Measurements from ENCODE around the gene LCLAT1.
"Not testable (repeated sequence)": the region's sequence is repeated elsewhere in the genome, so short reads cannot be mapped to it uniquely, and the experiment has no call there.

The LCLAT1 gene

DNA sequence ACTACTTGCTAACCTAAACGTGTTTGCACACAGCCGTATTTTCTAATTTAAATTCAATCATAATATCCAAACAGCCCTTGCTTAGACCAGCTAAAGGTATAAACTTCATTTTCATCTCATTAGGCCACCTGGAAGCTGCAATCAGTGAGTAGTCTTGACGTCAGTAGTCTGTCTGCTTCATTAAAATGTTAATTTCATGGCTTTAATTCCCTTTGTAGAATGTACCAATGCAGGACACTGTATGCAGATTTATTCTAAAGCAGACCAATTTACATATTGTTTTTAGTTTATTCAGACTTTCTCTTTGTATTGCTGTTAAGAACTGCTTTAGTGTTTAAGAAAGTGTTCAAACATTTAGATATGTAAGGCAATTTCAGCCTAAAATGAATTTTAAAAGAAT lies 158.2 kb downstream of the LCLAT1 start:
- no peak for DNase-seq

GRCh38 chr2:30608643-30609042 lies 161.6 kb downstream of the LCLAT1 start:
- DNase-seq = no peak

DNA sequence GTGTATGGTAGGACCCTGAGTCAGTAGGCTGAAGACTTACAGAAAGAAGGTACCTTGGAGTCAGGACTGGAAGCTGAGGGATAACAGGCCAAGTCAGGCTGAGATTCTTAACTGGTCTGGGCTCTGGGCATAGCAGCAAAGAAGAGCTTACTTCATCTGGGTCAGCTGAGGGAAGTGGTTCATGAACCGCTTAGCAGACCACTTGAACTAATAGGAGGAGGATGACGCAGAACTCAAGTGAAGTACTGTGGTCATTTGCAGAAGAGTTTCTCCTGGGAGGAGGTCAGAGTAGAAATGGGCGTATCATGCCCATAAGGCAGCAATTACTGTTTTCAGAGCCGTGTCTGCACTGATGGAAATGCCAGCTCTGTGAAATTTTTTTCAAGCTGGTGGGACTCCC lies 164.5 kb downstream of the LCLAT1 start:
- DNase-seq = no peak

- no peak for DNase-seq
Measured at GRCh38 chr2:30612371-30612770, 165.3 kb downstream of the LCLAT1 start.

DNA sequence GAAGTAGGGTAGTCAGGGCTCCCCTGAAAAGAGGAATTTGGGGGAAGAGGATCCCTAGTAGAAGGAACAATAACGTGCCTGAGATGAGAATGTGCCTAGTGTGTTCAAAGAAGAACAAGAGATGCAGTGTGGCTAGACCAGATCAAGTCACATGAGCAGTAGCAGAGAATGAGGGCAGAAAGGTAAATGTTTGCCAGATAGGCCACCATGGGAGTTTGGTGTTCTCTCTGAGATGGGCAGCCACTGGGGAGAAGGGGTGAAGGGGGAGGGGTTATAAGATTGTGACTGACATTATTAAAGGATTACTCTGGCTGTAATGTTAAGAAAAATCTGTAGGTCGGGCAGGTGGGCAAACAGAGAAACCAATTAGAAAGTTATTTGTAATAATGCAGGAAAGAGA lies 166.0 kb downstream of the LCLAT1 start:
- DNase-seq = no peak

- not testable (repeated sequence) for DNase-seq
Measured at GRCh38 chr2:30614227-30614626, 167.2 kb downstream of the LCLAT1 start.

DNA sequence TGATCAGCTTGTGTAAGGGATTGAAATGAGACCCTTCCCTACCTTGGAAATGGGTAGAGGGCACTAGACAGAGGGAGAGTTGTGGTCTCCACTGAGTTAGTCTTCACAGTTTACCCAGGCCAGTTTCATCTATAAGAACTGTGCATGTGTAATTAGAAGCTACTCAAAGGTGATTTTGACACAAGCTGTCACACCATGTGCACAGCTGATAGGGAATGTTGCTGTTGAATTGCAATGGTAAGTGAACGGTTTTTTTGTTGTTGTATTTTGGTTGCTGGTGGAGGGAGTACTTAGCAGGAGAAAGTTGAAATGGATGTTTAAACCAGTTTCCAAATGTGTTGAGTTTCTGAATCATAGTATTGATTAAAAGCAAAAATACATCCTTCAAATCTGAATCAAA lies 168.9 kb downstream of the LCLAT1 start:
- DNase-seq = no peak

GRCh38 chr2:30620102-30620501 lies 173.1 kb downstream of the LCLAT1 start:
- no peak for DNase-seq

DNA sequence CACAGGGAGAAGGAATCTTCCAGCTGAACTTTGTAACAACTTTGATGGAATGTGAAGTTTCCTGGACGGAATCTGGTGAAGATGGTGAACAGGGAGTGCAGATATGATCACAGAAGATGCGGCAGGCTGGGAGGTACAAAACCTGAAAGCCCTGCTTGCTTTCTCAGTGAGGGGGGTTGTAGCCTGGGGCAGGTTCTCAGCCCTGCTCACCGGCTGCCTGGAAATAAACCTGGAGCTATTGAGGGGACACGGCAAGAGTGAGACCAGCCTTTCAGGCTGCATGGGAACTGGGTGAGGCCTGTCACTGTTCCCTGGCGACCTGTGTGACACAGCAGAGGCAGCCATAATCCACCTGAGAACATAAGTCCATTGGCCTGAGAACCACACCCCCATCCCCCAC lies 174.8 kb downstream of the LCLAT1 start:
- DNase-seq = no peak

GRCh38 chr2:30622452-30622851 lies 175.4 kb downstream of the LCLAT1 start:
- DNase-seq = no peak

DNA sequence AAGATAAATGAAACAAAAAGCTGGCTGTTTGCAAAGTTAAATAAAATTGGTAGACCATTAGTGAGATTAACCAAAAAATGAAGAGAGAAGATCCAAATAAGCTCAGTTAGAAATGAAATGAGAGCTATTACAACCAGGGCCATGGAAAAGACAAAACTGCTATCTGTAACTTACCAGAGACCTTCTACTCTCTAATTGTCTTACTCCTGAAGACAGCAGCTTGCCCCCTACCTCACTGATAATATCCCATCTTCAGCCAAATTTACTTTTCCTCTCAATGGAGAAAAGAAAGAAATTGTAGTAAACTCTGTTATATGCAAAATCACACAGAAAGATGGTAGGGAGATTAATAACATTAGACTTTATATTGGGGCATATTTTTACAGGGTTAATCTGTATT lies 178.2 kb downstream of the LCLAT1 start:
- DNase-seq = no peak

DNA sequence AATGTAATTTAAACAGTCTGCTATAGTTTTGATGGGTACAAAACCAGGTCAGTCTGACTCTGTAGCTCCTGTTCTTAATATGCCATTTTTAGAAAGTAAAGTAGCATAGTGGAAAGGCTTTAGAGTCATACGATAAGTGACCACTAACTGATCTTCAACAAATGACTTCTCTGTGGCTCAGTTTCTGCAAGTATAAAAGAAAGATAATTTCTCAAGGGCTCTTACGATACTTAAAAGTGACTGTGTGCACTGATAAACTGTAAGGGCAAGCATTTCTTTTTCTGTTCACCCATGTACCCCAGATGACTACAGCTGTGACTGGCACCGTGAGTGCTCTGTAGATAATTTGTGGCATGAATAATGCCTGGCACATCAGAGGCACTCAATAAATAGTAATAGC lies 178.7 kb downstream of the LCLAT1 start:
- no peak for DNase-seq

- no peak for DNase-seq
Measured at GRCh38 chr2:30626397-30626796, 179.4 kb downstream of the LCLAT1 start.

GRCh38 chr2:30627151-30627550 lies 180.1 kb downstream of the LCLAT1 start:
- no peak for DNase-seq

- no peak for DNase-seq
Measured at GRCh38 chr2:30628341-30628740, 181.3 kb downstream of the LCLAT1 start.

- DNase-seq = peak; percentile 53
Measured at GRCh38 chr2:30629866-30630265, 182.8 kb downstream of the LCLAT1 start.

GRCh38 chr2:30631051-30631671 lies 184.1 kb downstream of the LCLAT1 start:
- peak; percentile 38 for DNase-seq

- no peak for DNase-seq
Measured at GRCh38 chr2:30633039-30633438, 186.0 kb downstream of the LCLAT1 start.

DNA sequence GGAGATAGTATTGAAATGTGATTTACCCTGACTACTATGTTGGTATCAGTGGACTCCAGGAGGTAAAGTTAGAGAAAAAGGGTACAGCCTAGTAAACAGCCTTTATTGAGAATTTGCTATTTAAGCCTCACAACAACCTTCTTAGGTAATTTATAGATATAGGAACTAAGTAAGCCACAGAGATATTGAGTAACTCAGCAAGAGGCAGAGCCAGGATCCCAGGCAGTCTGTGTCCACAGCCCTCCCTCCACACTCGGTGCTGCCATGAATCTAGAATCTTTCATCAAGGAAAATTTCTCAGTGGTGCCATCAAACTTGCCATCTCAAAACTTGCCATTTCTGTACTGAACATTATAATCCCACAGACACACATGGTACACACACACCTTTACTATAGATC lies 189.3 kb downstream of the LCLAT1 start:
- DNase-seq = no peak

DNA sequence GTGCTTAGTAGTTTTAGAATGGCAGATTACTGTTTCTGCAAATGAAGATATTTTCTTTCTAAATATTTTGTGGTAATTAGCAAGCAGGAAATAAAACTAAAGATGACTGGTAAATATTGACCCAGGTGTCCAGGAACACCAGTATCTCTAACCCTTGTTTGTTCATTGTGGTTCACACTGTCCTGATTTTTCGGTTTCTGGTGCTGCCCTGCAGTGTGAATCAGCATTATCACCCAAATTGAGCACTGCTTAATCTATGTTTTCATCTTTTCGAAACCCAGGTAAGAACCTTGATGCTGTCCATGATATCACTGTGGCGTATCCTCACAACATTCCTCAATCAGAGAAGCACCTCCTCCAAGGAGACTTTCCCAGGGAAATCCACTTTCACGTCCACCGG lies 192.8 kb downstream of the LCLAT1 start:
- no peak for DNase-seq

DNA sequence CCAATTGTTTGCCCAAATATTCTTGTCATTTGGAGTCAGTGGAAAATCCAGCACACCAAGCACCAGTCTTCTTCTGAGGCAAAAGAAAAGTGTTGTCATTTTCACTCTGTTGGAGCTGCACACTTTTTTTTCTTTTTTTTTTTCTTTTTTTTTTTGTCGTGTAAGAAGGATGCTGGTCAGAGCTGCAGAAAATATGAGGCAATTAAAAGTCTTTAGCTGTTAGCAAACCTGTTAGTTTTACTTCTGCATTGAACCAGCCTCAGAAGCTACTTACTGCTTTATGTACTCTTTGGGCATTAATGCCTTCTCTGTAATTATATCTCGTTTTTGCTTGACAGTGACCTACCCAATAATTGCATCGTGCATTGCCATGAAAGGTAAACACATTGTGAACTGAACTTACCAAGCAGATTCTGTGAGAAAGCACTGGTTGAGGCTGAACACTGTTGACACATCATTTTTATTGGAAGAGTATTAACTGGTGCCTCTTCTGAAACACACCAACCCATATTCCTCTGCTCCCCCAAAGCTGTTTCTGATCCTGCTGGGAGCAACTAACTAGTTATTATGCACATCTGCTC lies 194.8 kb downstream of the LCLAT1 start:
- DNase-seq = no peak

- DNase-seq = not testable (repeated sequence)
Measured at GRCh38 chr2:30643013-30643412, 196.0 kb downstream of the LCLAT1 start.

DNA sequence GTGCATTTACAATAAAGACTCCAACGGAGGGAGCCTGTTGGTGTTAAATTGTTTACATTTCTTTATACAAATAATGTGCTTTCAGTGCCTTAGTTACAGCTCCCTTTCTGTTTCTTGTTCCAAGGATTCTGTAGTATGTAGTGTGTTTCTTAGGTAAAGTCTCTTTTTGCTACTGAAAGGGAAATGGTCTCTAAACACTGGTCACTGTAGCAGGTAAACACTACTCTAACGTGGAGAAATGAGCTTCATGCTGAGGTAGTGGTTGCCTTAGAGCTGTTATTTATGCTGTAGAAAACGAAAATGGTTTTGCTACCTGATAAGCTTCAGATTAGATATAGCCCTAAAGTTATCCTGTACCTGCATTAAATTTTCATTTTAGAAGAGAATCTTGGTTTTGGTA lies 196.6 kb downstream of the LCLAT1 start:
- no peak for DNase-seq

GRCh38 chr2:30645081-30645744 lies 198.2 kb downstream of the LCLAT1 start:
- no peak for DNase-seq
